RWPE2 (cell line): ENCODE data around the gene C1orf35.

Experiments used
- ATAC-seq: fragments of 200-7000 bp; cut with Tn5 transposase; 3 replicates; pipeline ENCODE4 v1.9.1; 2021; ENCODE audit warnings: low read depth
- DNase-seq: peaks from one replicate; pipeline ENCODE4 v3.0.0-alpha.2; 2020; ENCODE audit warnings: low spot score
- H3K27ac ChIP-seq: fragments of 450-650 bp; 2 replicates; pipeline ENCODE4 v1.5.1; 2017; ENCODE audit warnings: mild to moderate bottlenecking; ENCODE audit not compliant: poor library complexity, severe bottlenecking
- H3K27me3 ChIP-seq: fragments of 250-450 bp; sonication (Bioruptor Pico); 2 replicates; pipeline ENCODE4 v1.5.1; 2021; ENCODE audit warnings: mild to moderate bottlenecking, moderate library complexity; ENCODE audit not compliant: insufficient read depth, poor library complexity, severe bottlenecking
- H3K36me3 ChIP-seq: fragments of 250-450 bp; sonication (Bioruptor Pico); 2 replicates; pipeline ENCODE4 v1.5.1; 2020; ENCODE audit warnings: low read depth, mild to moderate bottlenecking, moderate library complexity
- H3K4me1 ChIP-seq: fragments of 250-450 bp; sonication (Bioruptor Pico); 2 replicates; pipeline ENCODE4 v1.5.1; 2021; ENCODE audit warnings: mild to moderate bottlenecking, moderate library complexity; ENCODE audit not compliant: insufficient read depth, poor library complexity, severe bottlenecking
- H3K4me3 ChIP-seq: fragments of 250-450 bp; sonication (Bioruptor Pico); 2 replicates; pipeline ENCODE4 v1.5.1; 2021; ENCODE audit warnings: mild to moderate bottlenecking, moderate library complexity; ENCODE audit not compliant: severe bottlenecking
- H3K9me3 ChIP-seq: fragments of 250-450 bp; sonication (Bioruptor Pico); 2 replicates; pipeline ENCODE4 v1.5.1; 2021; ENCODE audit warnings: mild to moderate bottlenecking, moderate library complexity; ENCODE audit not compliant: severe bottlenecking
- TF ChIP-seq, protein P1 (sequence below): fragments of 450-650 bp; IDR thresholded peaks from one replicate; pipeline ENCODE4 v1.5.1; 2017; ENCODE audit warnings: mild to moderate bottlenecking, moderate library complexity; ENCODE audit not compliant: poor library complexity, severe bottlenecking

Gene C1orf35

DNA sequence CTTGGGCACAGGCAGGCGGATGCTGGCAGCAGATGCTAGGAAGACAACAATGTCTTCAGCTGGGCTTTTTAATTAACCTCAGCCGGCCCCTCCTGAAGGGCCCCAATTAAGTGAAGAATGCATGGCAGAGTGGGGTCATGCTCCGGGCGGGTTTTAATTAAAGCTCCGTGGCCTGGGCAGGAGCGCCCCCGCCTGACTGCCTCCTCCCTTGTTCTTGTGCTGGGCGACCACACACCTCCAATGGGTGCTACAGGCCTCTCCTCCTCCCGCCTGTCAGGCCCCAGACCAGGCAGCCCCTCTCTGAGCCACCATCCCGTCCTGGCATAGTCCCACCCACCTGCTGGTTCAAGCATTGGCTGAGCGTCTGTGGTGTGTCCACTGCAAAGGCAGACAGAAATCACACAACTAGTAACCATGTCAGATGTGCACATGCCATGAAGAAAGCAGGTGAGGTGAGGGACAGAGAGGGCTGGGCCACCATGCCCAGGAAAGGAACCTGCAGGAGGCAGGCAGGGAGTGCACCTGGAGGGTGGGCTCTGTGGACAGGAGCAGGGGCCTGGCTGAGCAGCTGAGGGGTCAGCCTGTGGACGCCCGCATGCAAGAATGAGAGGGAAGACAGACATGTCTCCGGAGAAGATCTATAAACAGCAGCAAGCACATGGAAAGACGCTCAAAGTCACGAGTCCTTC, 29.1 kb downstream of the C1orf35 start:
- Histone ChIP-seq H3K27ac (no peak overlapping the region), H3K9me3 (no peaks in the 10 kb centered on the region), H3K4me1 (no peaks in the 10 kb centered on the region), H3K4me3 (no peak overlapping the region), H3K27me3 (no peaks in the 10 kb centered on the region), H3K36me3 (no peaks in the 10 kb centered on the region)
- no peak for DNase-seq
- peak; percentile 37; the same call in 1 of the 3 replicates for ATAC-seq
- TF ChIP-seq, protein P1, sequence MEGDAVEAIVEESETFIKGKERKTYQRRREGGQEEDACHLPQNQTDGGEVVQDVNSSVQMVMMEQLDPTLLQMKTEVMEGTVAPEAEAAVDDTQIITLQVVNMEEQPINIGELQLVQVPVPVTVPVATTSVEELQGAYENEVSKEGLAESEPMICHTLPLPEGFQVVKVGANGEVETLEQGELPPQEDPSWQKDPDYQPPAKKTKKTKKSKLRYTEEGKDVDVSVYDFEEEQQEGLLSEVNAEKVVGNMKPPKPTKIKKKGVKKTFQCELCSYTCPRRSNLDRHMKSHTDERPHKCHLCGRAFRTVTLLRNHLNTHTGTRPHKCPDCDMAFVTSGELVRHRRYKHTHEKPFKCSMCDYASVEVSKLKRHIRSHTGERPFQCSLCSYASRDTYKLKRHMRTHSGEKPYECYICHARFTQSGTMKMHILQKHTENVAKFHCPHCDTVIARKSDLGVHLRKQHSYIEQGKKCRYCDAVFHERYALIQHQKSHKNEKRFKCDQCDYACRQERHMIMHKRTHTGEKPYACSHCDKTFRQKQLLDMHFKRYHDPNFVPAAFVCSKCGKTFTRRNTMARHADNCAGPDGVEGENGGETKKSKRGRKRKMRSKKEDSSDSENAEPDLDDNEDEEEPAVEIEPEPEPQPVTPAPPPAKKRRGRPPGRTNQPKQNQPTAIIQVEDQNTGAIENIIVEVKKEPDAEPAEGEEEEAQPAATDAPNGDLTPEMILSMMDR, result peak; percentile 33

DNA sequence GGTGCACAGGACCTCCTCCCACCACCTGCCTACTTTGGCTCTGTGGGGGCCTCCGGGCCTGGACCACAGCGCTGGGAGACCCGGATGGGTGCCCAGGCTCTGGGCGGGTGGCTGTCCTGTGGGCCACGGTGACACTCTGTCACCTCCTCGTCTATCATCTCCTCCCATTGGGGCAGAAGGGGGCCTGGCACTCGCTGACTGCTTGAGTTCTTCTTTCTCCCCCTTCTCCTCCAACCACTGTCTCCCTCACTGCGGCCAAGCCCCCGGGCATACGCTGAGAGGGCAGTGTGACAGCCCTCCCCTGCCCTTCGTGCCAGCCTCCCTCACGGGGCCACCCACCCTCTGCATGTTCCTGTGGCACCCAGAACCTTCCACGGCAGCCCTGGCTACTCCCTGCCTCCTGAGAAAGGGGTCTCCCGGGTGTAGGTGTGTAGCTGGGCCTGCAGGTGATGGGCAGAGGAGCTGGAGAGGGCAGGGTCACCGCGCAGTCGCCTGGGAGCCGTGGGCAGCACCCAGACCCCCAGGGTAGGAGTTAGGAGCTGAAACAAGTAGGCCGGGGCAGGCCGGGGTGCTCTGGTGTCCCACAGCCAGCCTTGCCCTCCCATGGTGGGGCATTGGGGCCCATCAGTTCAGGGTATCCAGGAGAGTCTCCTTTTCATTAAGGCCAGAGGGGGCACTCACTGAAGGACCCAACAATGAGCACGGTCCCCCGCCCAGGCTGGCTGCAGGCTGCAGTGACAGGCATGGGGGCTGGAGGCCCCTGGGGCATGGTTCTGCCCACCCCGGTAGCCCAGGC, 29.9 kb downstream of the C1orf35 start:
- TF ChIP-seq, protein P1, result no peak
- no peaks in the 10 kb centered on the region for H3K27me3 ChIP-seq
- H3K9me3 ChIP-seq, result no peaks in the 10 kb centered on the region
- no peak for ATAC-seq
- no peak overlapping the region for H3K4me3 ChIP-seq
- no peaks in the 10 kb centered on the region for H3K36me3 ChIP-seq
- H3K27ac ChIP-seq, result no peak overlapping the region
- no peaks in the 10 kb centered on the region for H3K4me1 ChIP-seq
- no peak for DNase-seq

DNA sequence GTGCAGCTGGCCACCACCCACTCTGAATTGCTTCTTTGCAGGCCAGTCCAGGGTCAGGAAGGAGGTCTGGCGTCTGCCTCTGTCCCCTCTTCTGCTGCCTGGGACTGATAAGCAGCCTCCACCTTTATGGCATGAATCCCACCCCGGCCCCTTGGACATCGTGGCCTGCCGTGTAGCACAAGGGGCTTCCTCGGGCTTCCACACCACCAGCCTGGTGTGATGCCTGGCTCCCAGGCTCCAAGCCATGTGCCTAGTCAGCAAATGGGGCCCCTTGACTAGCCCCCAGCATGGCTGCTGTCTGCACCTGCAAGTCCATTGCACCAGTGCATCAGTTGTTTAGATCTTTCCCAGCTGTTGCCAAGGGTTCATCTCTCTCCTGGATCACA, 30.5 kb downstream of the C1orf35 start:
- ATAC-seq (no peak), DNase-seq (no peak)
- Histone ChIP-seq H3K27me3 (no peaks in the 10 kb centered on the region), H3K27ac (no peak overlapping the region), H3K9me3 (no peaks in the 10 kb centered on the region), H3K4me1 (no peaks in the 10 kb centered on the region), H3K4me3 (no peak overlapping the region), H3K36me3 (no peaks in the 10 kb centered on the region)
- TF ChIP-seq, protein P1, result no peak

DNA sequence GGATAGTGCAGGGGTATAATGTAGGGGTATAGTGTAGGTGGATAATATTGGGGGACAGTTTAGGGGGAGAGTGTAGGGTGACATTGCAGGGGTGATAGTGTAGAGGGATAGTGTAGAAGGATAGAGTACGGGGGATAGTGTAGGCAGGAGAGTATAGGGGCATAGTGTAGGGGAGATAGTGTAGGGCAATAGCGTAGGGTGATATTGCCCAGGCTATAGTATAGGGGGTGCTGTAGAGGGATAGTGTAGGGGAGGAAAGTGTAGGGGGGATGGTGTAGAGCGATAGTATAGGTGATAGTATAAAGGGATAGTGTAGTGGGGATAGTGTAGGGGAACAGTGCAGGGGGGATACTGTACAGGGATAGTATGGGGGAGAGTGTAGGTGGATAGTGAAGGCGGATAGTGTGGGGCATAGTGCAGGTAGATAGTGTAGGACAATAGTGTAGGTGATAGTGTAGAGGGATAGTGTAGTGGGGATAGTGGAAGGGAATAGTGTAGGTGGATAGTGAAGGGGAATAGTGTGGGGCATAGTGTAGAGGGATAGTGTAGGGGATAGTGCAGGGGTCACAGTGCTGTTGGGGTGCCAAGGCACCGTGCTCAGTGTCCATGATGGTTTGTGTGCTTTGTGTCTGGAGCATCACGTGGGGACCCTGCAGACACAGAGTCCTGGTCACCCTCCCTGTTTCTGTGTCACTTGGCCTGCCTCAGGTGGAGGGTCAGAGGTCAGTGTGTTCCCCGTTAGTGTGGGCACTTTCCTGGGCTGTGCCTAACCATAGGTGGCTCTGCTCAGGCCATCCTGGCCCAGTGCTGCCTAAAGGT, 31.1 kb downstream of the C1orf35 start:
- Histone ChIP-seq H3K4me1 (no peaks in the 10 kb centered on the region), H3K27me3 (no peaks in the 10 kb centered on the region)
- TF ChIP-seq, protein P1, result no peak

More for the DNA sequence above, 31.1 kb downstream of the C1orf35 start:
- no peaks in the 10 kb centered on the region for H3K9me3 ChIP-seq
- H3K36me3 ChIP-seq, result no peaks in the 10 kb centered on the region
- no peak for DNase-seq
- peak; percentile 7; the same call in 1 of the 3 replicates for ATAC-seq
- no peak overlapping the region for H3K4me3 ChIP-seq
- H3K27ac ChIP-seq, result no peak overlapping the region
